Measurements from ENCODE around the gene OR10S1.
"Not testable (repeated sequence)": the region's sequence is repeated elsewhere in the genome, so short reads cannot be mapped to it uniquely, and the experiment has no call there.

DNA sequence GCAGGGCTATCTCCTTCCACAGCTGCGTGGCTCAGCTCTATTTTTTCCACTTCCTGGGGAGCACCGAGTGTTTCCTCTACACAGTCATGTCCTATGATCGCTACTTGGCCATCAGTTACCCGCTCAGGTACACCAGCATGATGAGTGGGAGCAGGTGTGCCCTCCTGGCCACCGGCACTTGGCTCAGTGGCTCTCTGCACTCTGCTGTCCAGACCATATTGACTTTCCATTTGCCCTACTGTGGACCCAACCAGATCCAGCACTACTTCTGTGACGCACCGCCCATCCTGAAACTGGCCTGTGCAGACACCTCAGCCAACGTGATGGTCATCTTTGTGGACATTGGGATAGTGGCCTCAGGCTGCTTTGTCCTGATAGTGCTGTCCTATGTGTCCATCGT is 38.3 kb upstream of the OR10S1 start:
- TF ChIP-seq, protein P1, sequence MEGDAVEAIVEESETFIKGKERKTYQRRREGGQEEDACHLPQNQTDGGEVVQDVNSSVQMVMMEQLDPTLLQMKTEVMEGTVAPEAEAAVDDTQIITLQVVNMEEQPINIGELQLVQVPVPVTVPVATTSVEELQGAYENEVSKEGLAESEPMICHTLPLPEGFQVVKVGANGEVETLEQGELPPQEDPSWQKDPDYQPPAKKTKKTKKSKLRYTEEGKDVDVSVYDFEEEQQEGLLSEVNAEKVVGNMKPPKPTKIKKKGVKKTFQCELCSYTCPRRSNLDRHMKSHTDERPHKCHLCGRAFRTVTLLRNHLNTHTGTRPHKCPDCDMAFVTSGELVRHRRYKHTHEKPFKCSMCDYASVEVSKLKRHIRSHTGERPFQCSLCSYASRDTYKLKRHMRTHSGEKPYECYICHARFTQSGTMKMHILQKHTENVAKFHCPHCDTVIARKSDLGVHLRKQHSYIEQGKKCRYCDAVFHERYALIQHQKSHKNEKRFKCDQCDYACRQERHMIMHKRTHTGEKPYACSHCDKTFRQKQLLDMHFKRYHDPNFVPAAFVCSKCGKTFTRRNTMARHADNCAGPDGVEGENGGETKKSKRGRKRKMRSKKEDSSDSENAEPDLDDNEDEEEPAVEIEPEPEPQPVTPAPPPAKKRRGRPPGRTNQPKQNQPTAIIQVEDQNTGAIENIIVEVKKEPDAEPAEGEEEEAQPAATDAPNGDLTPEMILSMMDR (IDR thresholded peaks at IDR 0.05): not testable (repeated sequence)
- TF ChIP-seq POLR2A (IDR thresholded peaks at IDR 0.05): not testable (repeated sequence)
